GM12878 (cell line): ENCODE data around the gene TSPAN31. TPM values are rescaled to one million over a fixed set of nuclear protein-coding genes. Genes with fewer than 3 reads are reported as not detected.

Experiments
- ATAC-seq: fragments of 200-7000 bp; cut with Tn5 transposase; 3 replicates; pipeline ENCODE4 v1.9.1; 2020; ENCODE audit warnings: mild to moderate bottlenecking, moderate library complexity
- BruUV-seq: library from RNA; stranded (reverse); fragments of 400-500 nt; replicated peaks from 2 replicates; lab custom pipeline; 2021; lab: Mats Ljungman, UMichigan
- CTCF ChIA-PET: fragments of 300-600 bp; sonication (Branson Sonifier 250); formaldehyde crosslinking; extraction: SDS; loops from one replicate; lab custom pipeline; 2021; ENCODE audit warnings: inconsistent platforms; lab: Yijun Ruan, JAX
- POLR2A ChIA-PET: fragments of 350-600 bp; formaldehyde crosslinking; extraction: SDS; loops from one replicate; lab custom pipeline; 2021; ENCODE audit warnings: inconsistent platforms; lab: Charles Lee
- RAD21 ChIA-PET: fragments of 300-600 bp; sonication (Branson Sonifier 250); formaldehyde crosslinking; loops from one replicate; lab custom pipeline; 2023; ENCODE audit warnings: antibody characterized with exemption; ENCODE audit not compliant: unreplicated experiment; lab: Charles Lee
- SMC1A ChIA-PET: fragments of 300-600 bp; sonication (Branson Sonifier 250); formaldehyde crosslinking; loops from one replicate; lab custom pipeline; 2023; ENCODE audit not compliant: unreplicated experiment, uncharacterized antibody; lab: Charles Lee
- DNase-seq: peaks from one replicate; pipeline ENCODE4 v3.0.0-alpha.2; 2011; ENCODE audit warnings: low read depth, low spot score
- FAIRE-seq: peaks from 3 replicates; lab custom pipeline; 2011; peaks lifted over from hg19 to GRCh38; lab: Jason Lieb, UNC
- H2AFZ ChIP-seq: 2 replicates; pipeline ENCODE4 v1.6.0; 2011; ENCODE audit warnings: low read depth, low read length, control low read depth; ENCODE audit not compliant: control insufficient read depth
- H3K27ac ChIP-seq: 2 replicates; pipeline ENCODE4 v1.5.1; 2011; ENCODE audit warnings: control low read depth; ENCODE audit not compliant: control insufficient read depth, insufficient read depth
- H3K27me3 ChIP-seq, 2 experiments: replicated peaks in 1 of 2; 2 replicates each; pipeline versions ENCODE4 v1.6.0 to v1.6.1; 2011; ENCODE audit warnings: low read length in 1 of 2; ENCODE audit not compliant: control insufficient read depth in 2 of 2, insufficient read depth in 2 of 2
- H3K36me3 ChIP-seq, 2 experiments: 2 replicates each; pipeline ENCODE4 v1.5.1; 2011; ENCODE audit warnings: low read length in 1 of 2; ENCODE audit not compliant: control insufficient read depth in 2 of 2, insufficient read depth in 2 of 2
- H3K4me1 ChIP-seq: 2 replicates; pipeline ENCODE4 v1.6.1; 2011; ENCODE audit warnings: mild to moderate bottlenecking, low read length, moderate library complexity, mixed read lengths; ENCODE audit not compliant: control insufficient read depth, insufficient read depth
- H3K4me2 ChIP-seq: 2 replicates; pipeline ENCODE4 v1.6.0; 2011; ENCODE audit warnings: control low read depth; ENCODE audit not compliant: control insufficient read depth, insufficient read depth
- H3K4me3 ChIP-seq: fragments of 200-600 bp; sonication (generic); 2 replicates; pipeline ENCODE4 v1.5.1; 2016
- H3K79me2 ChIP-seq: 2 replicates; pipeline ENCODE4 v1.6.0; 2011; ENCODE audit warnings: low read length; ENCODE audit not compliant: control insufficient read depth, insufficient read depth
- H3K9ac ChIP-seq: 2 replicates; pipeline ENCODE4 v1.8.0; 2011; ENCODE audit warnings: low read length, control low read depth, mixed read lengths; ENCODE audit not compliant: control insufficient read depth, insufficient read depth
- H3K9me3 ChIP-seq: replicated peaks from 3 replicates; pipeline ENCODE4 v1.5.1; 2011; ENCODE audit warnings: mild to moderate bottlenecking, low read length; ENCODE audit not compliant: control insufficient read depth, insufficient read depth
- H4K20me1 ChIP-seq: 2 replicates; pipeline ENCODE4 v1.6.0; 2011; ENCODE audit not compliant: control insufficient read depth, insufficient read depth
- ATF2 ChIP-seq: IDR thresholded peaks from 2 replicates; pipeline ENCODE4 v1.6.1; 2012; ENCODE audit warnings: low read length, inconsistent platforms
- BCL11A ChIP-seq: IDR thresholded peaks from 2 replicates; pipeline ENCODE4 v1.6.1; 2011; ENCODE audit warnings: low read depth, low read length
- CTCF ChIP-seq, 3 experiments: IDR thresholded peaks in 2 of 3; conservative IDR thresholded peaks in 1 of 3; 2 replicates each; pipeline ENCODE4 v1.5.1; 2011; ENCODE audit warnings: low read depth in 3 of 3, low read length in 3 of 3, mild to moderate bottlenecking in 3 of 3, control low read depth in 2 of 3, moderate library complexity in 2 of 3, inconsistent platforms in 1 of 3, mixed read lengths in 1 of 3; ENCODE audit not compliant: control insufficient read depth in 2 of 3, insufficient read depth in 1 of 3; ENCODE audit errors: extremely low read depth in 1 of 3
- E2F8 ChIP-seq: fragments of 450-650 bp; IDR thresholded peaks from 2 replicates; pipeline ENCODE4 v1.6.1; 2018; ENCODE audit warnings: mild to moderate bottlenecking, low read depth, moderate library complexity; ENCODE audit not compliant: partially characterized antibody
- MTA3 ChIP-seq: IDR thresholded peaks from 2 replicates; pipeline ENCODE4 v1.6.1; 2012; ENCODE audit warnings: low read length, inconsistent platforms, borderline replicate concordance
- NFXL1 ChIP-seq: fragments of 450-650 bp; IDR thresholded peaks from 2 replicates; pipeline ENCODE4 v1.6.1; 2017; ENCODE audit warnings: antibody characterized with exemption, mild to moderate bottlenecking, borderline replicate concordance
- TCF3 ChIP-seq: IDR thresholded peaks from 2 replicates; pipeline ENCODE4 v1.6.1; 2012; ENCODE audit warnings: low read depth, mild to moderate bottlenecking, low read length, borderline replicate concordance; ENCODE audit not compliant: insufficient read depth
- USF1 ChIP-seq: IDR thresholded peaks from 2 replicates; pipeline ENCODE4 v1.6.1; 2011; ENCODE audit warnings: borderline replicate concordance, low read depth, mild to moderate bottlenecking, moderate library complexity, mixed read lengths, low read length; ENCODE audit not compliant: insufficient read depth; ENCODE audit errors: extremely low read length
- YY1 ChIP-seq: IDR thresholded peaks from 2 replicates; pipeline ENCODE4 v1.6.1; 2011; ENCODE audit warnings: low read depth, mild to moderate bottlenecking, low read length
- ZBTB40 ChIP-seq: fragments of 450-650 bp; IDR thresholded peaks from 2 replicates; pipeline ENCODE4 v1.6.1; 2016; ENCODE audit warnings: mild to moderate bottlenecking, moderate library complexity, borderline replicate concordance
- ZNF207 ChIP-seq: fragments of 450-650 bp; IDR thresholded peaks from 2 replicates; pipeline ENCODE4 v1.6.1; 2014; ENCODE audit warnings: antibody characterized with exemption, mild to moderate bottlenecking, borderline replicate concordance
- WGBS: methylation state at CpG from one replicate; pipeline ENCODE4 v1.1.6; 2016; ENCODE audit warnings: low lambda C conversion rate; ENCODE audit not compliant: insufficient replicate concordance, insufficient coverage; ENCODE audit errors: missing lambda C conversion rate; 5-methylcytosine and 5-hydroxymethylcytosine counted together
- in situ Hi-C: fragments of 300-500 bp; cut with MboI; formaldehyde crosslinking; loops from 9 replicates; pipeline ENCODE4 v1.14.3; 2018; ENCODE audit warnings: mixed read lengths
- intact Hi-C: fragments of 100-400 bp; cut with micrococcal nuclease; formaldehyde crosslinking; loops from one replicate; pipeline ENCODE4 v1.14.2; 2022; ENCODE audit not compliant: unreplicated experiment
- polyA plus RNA-seq, 11 experiments: library from polyadenylated mRNA; depleted of rRNA in 4 of 11; unstranded in 6 of 11; stranded (reverse) in 5 of 11; fragments of >200 nt; fragmentation: Nextera tagmentation in 4 of 11; fragmentation: Illumina TruSeq in 1 of 11; extraction: Ambion mirVana in 4 of 11; extraction: Trizol in 1 of 11; gene quantifications; 1 replicate in 1 of 11; 2 replicates in 10 of 11; pipeline versions ENCODE4 v1.2.1 to v1.2.3, GENCODE V29; 2011 to 2016; ENCODE audit warnings: inconsistent platforms in 2 of 11, missing spikeins in 2 of 11, low read depth in 1 of 11
- total RNA-seq, 4 experiments: library from RNA; depleted of rRNA in 3 of 4; stranded (reverse); fragments of >200 nt in 3 of 4; fragmentation: Illumina TruSeq in 1 of 4; extraction: Trizol in 1 of 4; gene quantifications; 2 replicates each; pipeline versions ENCODE4 v1.2.1 to v1.2.3, GENCODE V29; 2013 to 2021

Gene TSPAN31
- total and polyA plus RNA-seq, 10 of the 15 experiments (the other 5 are each of a cell fraction or from before 2014, with no cell fraction given) = 11.8 to 32.2 (median 24.7) TPM

- WGBS = 91% methylated on average over 6 of the region's 7 CpGs
- in situ Hi-C loops = no loop called here
- BruUV-seq = no TSS peak
- RAD21 ChIA-PET = interaction anchor here (0.6 kb wide), 1 partner anchor 127 kb away, joined by 4 read pairs; no protein-coding TSS in a partner anchor
- Histone ChIP-seq H3K36me3 (no peaks in the 10 kb centered on the region), H3K79me2 (peaks cover 4% of the 10 kb centered on the region), H3K4me2 (no peak overlapping the region), H3K27ac (no peak overlapping the region), H3K27me3 (no peaks in the 10 kb centered on the region), H3K9me3 (no peaks in the 10 kb centered on the region), H3K4me1 (peaks cover 9% of the 10 kb centered on the region), H3K4me3 (no peak overlapping the region), H4K20me1 (no peaks in the 10 kb centered on the region), H3K9ac (no peak overlapping the region), H2AFZ (no peak overlapping the region)
- FAIRE-seq (no peak), DNase-seq (no peak), ATAC-seq (no peak)
- intact Hi-C loops = no loop called here
- CTCF ChIA-PET = interaction anchor here (1.2 to 2.1 kb wide), 2 partner anchors 18 to 25 kb away, joined by 4 to 9 read pairs; no protein-coding TSS in a partner anchor
- POLR2A ChIA-PET = no interaction called here
- SMC1A ChIA-PET = no interaction called here
- TF ChIP-seq ZNF207 = no peak
- no peak for TF ChIP-seq ATF2
- no peak for TF ChIP-seq ZBTB40
- TF ChIP-seq NFXL1 = no peak
- TF ChIP-seq BCL11A = no peak
- TF ChIP-seq USF1 = no peak
- no peak for TF ChIP-seq TCF3
- no peak for TF ChIP-seq MTA3
- no peak for TF ChIP-seq YY1
- no peak for TF ChIP-seq CTCF (IDR thresholded peaks at IDR 0.05 in 2 of 3, conservative IDR thresholded peaks at IDR 0.05 in 1 of 3; ENCODE audit: control insufficient read depth in 2 of 3, extremely low read depth in 1 of 3, insufficient read depth in 1 of 3, low read depth in 3 of 3, low read length in 3 of 3)
- TF ChIP-seq E2F8 = no peak
Observed at GRCh38 chr12:57777911-57778310, 33.1 kb downstream of the TSPAN31 start.
